Lower leg skin (tissue), 3 donors: ENCODE data around the gene ALX3.

Experiments
- CTCF ChIP-seq, 3 donors: fragments of 450-650 bp; IDR thresholded peaks; one replicate each; pipeline ENCODE4 v1.5.1; 2016; ENCODE audit warnings: antibody characterized with exemption in 3 of 3, mild to moderate bottlenecking in 3 of 3, moderate library complexity in 2 of 3
- POLR2A ChIP-seq, 2 donors: fragments of 450-650 bp; IDR thresholded peaks; one replicate each; pipeline ENCODE4 v1.6.1; 2016 to 2017; ENCODE audit warnings: antibody characterized with exemption in 2 of 2, mild to moderate bottlenecking in 1 of 2, moderate library complexity in 1 of 2

GRCh38 chr1:110057963-110058518 is 12.4 kb downstream of the ALX3 start:
- TF ChIP-seq CTCF (IDR thresholded peaks at IDR 0.05) (no peak), POLR2A (IDR thresholded peaks at IDR 0.05) (no peak)
